ENCODE results near the gene FADS2.

FADS2 gene

GRCh38 chr11:61814247-61814957 is 13.7 kb upstream of the FADS2 start:
- TF ChIP-seq, protein P1, sequence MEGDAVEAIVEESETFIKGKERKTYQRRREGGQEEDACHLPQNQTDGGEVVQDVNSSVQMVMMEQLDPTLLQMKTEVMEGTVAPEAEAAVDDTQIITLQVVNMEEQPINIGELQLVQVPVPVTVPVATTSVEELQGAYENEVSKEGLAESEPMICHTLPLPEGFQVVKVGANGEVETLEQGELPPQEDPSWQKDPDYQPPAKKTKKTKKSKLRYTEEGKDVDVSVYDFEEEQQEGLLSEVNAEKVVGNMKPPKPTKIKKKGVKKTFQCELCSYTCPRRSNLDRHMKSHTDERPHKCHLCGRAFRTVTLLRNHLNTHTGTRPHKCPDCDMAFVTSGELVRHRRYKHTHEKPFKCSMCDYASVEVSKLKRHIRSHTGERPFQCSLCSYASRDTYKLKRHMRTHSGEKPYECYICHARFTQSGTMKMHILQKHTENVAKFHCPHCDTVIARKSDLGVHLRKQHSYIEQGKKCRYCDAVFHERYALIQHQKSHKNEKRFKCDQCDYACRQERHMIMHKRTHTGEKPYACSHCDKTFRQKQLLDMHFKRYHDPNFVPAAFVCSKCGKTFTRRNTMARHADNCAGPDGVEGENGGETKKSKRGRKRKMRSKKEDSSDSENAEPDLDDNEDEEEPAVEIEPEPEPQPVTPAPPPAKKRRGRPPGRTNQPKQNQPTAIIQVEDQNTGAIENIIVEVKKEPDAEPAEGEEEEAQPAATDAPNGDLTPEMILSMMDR (IDR thresholded peaks at IDR 0.05), result no peak
- H3K4me3 ChIP-seq, result peak overlapping the region; percentile 70 to 77
- no peaks in the 10 kb centered on the region for H3K27me3 ChIP-seq
- H3K4me1 ChIP-seq, result peaks cover 0 to 11% (median 5%) of the 10 kb centered on the region in 4 donors
- peak overlapping the region; percentile 99 for H3K27ac ChIP-seq
- peak; percentile 57 to 76 for DNase-seq
- H3K36me3 ChIP-seq, result peaks cover 32 to 37% (median 37%) of the 10 kb centered on the region in 3 donors
- H3K9me3 ChIP-seq, result no peaks in the 10 kb centered on the region
- intact Hi-C loops (cut with DNase I; ENCODE audit: low total_unique reads), result no loop called here

DNA sequence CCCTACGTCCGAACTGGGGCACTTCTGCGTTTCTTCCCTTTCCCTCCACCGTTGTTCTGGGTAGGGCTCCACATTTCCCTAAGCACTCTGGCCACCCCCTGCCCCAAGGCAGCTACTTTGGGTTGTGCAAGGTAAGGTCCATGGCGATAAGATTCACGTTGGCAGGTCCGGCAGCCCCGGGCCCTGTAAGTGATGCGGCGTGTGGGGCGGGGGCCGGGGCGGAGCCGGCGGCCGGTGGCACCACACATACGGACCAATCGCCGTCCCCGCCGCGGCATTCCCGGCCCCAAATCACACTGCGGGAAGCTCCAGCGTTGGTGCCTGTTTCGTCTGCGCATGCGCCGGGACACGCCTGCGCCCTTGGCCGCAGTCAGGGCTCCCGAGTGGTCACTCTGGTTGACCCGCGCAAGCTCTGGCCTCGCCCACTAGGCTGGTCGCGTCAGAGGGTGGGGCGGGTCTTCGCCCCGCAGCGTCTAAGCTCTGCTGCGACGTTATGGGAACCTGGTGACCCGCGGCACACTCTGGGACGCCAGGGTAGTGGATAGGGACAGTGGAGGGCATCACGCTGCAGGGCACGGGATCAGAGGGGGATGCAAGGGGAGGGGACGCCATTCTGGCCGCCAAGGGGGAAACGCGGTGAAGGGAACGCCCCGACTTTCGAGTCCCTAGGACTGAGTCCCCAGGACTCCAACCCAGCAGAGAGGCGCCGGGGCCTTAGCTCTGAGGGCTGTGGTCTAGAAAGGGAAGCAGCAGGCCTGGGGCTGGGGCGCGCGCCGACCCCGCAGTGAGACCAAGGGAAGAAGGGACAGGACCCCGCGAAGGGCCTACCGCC is 12.9 kb upstream of the FADS2 start:
- peak; percentile 95 to 99 for DNase-seq
- peaks cover 25 to 31% (median 29%) of the 10 kb centered on the region in 3 donors for H3K36me3 ChIP-seq
- peak overlapping the region; percentile 99 for H3K27ac ChIP-seq
- H3K4me1 ChIP-seq, result peaks cover 0 to 11% (median 5%) of the 10 kb centered on the region in 4 donors
- H3K9me3 ChIP-seq, result no peaks in the 10 kb centered on the region
- no peaks in the 10 kb centered on the region for H3K27me3 ChIP-seq
- H3K4me3 ChIP-seq, result peak overlapping the region; percentile 70 to 77
- intact Hi-C loops (cut with DNase I; ENCODE audit: low total_unique reads), result no loop called here
- TF ChIP-seq, protein P1 (IDR thresholded peaks at IDR 0.05), result peak in 1 of 2 experiments; percentile 17

GRCh38 chr11:61815790-61816735 is 12.0 kb upstream of the FADS2 start:
- intact Hi-C loops (cut with DNase I; ENCODE audit: low total_unique reads), result no loop called here
- TF ChIP-seq, protein P1 (IDR thresholded peaks at IDR 0.05), result no peak
- DNase-seq, result peak; percentile 67 to 89
- peaks cover 0 to 17% (median 9%) of the 10 kb centered on the region in 4 donors for H3K4me1 ChIP-seq
- no peaks in the 10 kb centered on the region for H3K9me3 ChIP-seq
- peak overlapping the region; percentile 70 to 77 for H3K4me3 ChIP-seq
- H3K36me3 ChIP-seq, result peaks cover 17 to 22% (median 21%) of the 10 kb centered on the region in 3 donors
- H3K27ac ChIP-seq, result peak overlapping the region; percentile 99
- no peaks in the 10 kb centered on the region for H3K27me3 ChIP-seq

- DNase-seq, result peak; percentile 88 to 98
- peaks cover 0 to 17% (median 11%) of the 10 kb centered on the region in 4 donors for H3K4me1 ChIP-seq
- peak within 1 kb of the TSS; percentile 70 to 77 for H3K4me3 ChIP-seq
- TF ChIP-seq, protein P1 (IDR thresholded peaks at IDR 0.05), result peak; percentile 47 to 54
- H3K36me3 ChIP-seq, result peaks cover 8 to 13% (median 12%) of the 10 kb centered on the region in 3 donors
- peak within 1 kb of the TSS; percentile 99 for H3K27ac ChIP-seq
- intact Hi-C loops (cut with DNase I; ENCODE audit: low total_unique reads), result no loop called here
- H3K27me3 ChIP-seq, result no peaks in the 10 kb centered on the region
- H3K9me3 ChIP-seq, result no peaks in the 10 kb centered on the region
Observed at GRCh38 chr11:61816736-61817455, 11.2 kb upstream of the FADS2 start, which contains the start of gene FADS1. TSS of gene FADS1 (minus strand) at chr11:61817003. CDS start at chr11:61816929, 74 bp downstream.

All from tibial artery (tissue), 4 donors.